K562 (cell line): Measurements from ENCODE around the gene TLE4. TPM values are rescaled to one million over a fixed set of nuclear protein-coding genes. Genes with fewer than 3 reads are reported as not detected.

Source experiments
- ATAC-seq: fragments of 200-7000 bp; cut with Tn5 transposase; 3 replicates; pipeline ENCODE4 v1.9.1; 2020; ENCODE audit warnings: moderate library complexity
- BruUV-seq: library from RNA; stranded (reverse); fragments of 400-500 nt; replicated peaks from 2 replicates; lab custom pipeline; 2021; lab: Mats Ljungman, UMichigan
- CTCF ChIA-PET: fragments of 300-600 bp; formaldehyde crosslinking; extraction: SDS; loops from one replicate; lab custom pipeline; 2021; ENCODE audit warnings: low intra/inter-chr PET ratio; lab: Yijun Ruan, JAX
- POLR2A ChIA-PET: fragments of 300-600, 350-650 bp; sonication (Branson Sonifier 250); formaldehyde crosslinking; extraction: SDS; loops from one replicate; lab custom pipeline; 2021; ENCODE audit warnings: antibody characterized with exemption, inconsistent platforms; lab: Yijun Ruan, JAX
- DNase-seq, 4 experiments: peaks; one replicate each; pipeline versions ENCODE4 v3.0.0 to v3.0.0-alpha.2; 2011 to 2018; ENCODE audit warnings: low spot score in 3 of 4, mixed read lengths in 3 of 4; ENCODE audit errors: extremely low read depth in 1 of 4
- FAIRE-seq: peaks from 2 replicates; lab custom pipeline; 2011; peaks lifted over from hg19 to GRCh38; lab: Jason Lieb, UNC
- H2AFZ ChIP-seq: 2 replicates; pipeline ENCODE4 v1.6.0; 2011; ENCODE audit warnings: low read depth, low read length, control low read depth, inconsistent platforms
- H3K27ac ChIP-seq: fragments of 200-600 bp; 3 replicates; pipeline ENCODE4 v1.8.0; 2011; ENCODE audit warnings: low read depth, mild to moderate bottlenecking, control low read depth, inconsistent platforms, low read length, moderate library complexity, mixed read lengths; ENCODE audit errors: extremely low read depth
- H3K27me3 ChIP-seq, 2 experiments: fragments of 300-600 bp in 1 of 2; 2 replicates in 1 of 2; 3 replicates in 1 of 2; pipeline versions ENCODE4 v1.6.0 to v1.8.0; 2011; ENCODE audit warnings: inconsistent platforms in 2 of 2, low read length in 2 of 2, mild to moderate bottlenecking in 1 of 2, mixed read lengths in 1 of 2, moderate library complexity in 1 of 2; ENCODE audit not compliant: control insufficient read depth in 2 of 2, insufficient read depth in 2 of 2
- H3K36me3 ChIP-seq: fragments of 300-600 bp; 3 replicates; pipeline ENCODE4 v1.8.0; 2011; ENCODE audit warnings: mild to moderate bottlenecking, low read length, inconsistent platforms; ENCODE audit not compliant: control insufficient read depth, insufficient read depth
- H3K4me1 ChIP-seq, 2 experiments: fragments of 200-600 bp in 1 of 2; replicated peaks in 1 of 2; 2 replicates in 1 of 2; 3 replicates in 1 of 2; pipeline versions ENCODE4 v1.5.1 to v1.8.0; 2011; ENCODE audit warnings: inconsistent platforms in 2 of 2, low read length in 2 of 2, mild to moderate bottlenecking in 1 of 2, mixed read lengths in 1 of 2, moderate library complexity in 1 of 2; ENCODE audit not compliant: control insufficient read depth in 2 of 2, insufficient read depth in 2 of 2
- H3K4me2 ChIP-seq: 2 replicates; pipeline ENCODE4 v1.6.1; 2011; ENCODE audit warnings: low read length, control low read depth, inconsistent platforms, mixed read lengths; ENCODE audit not compliant: insufficient read depth
- H3K4me3 ChIP-seq: fragments of 200-600 bp; sonication (generic), shearing (Covaris generic); 2 replicates; pipeline ENCODE4 v1.5.1; 2016; ENCODE audit warnings: control low read depth, inconsistent platforms
- H3K79me2 ChIP-seq: fragments of 200-600 bp; 3 replicates; pipeline ENCODE4 v1.8.0; 2011; ENCODE audit warnings: low read length, inconsistent platforms; ENCODE audit not compliant: control insufficient read depth, insufficient read depth
- H3K9ac ChIP-seq, 2 experiments: 2 replicates each; pipeline versions ENCODE4 v1.6.0 to v1.6.1; 2011; ENCODE audit warnings: low read depth in 2 of 2, low read length in 2 of 2, control low read depth in 1 of 2, inconsistent platforms in 1 of 2, mild to moderate bottlenecking in 1 of 2, mixed read lengths in 1 of 2; ENCODE audit not compliant: insufficient read depth in 1 of 2
- H3K9me1 ChIP-seq: one replicate; pipeline ENCODE4 v1.6.0; 2011; ENCODE audit warnings: inconsistent platforms, mild to moderate bottlenecking, low read length, moderate library complexity; ENCODE audit not compliant: control insufficient read depth, insufficient read depth
- H3K9me3 ChIP-seq: replicated peaks from 2 replicates; pipeline ENCODE4 v1.5.1; 2011; ENCODE audit warnings: low read depth, low read length, inconsistent platforms; ENCODE audit not compliant: control insufficient read depth, insufficient read depth
- H4K20me1 ChIP-seq: replicated peaks from 2 replicates; pipeline ENCODE4 v1.6.1; 2011; ENCODE audit warnings: low read length, inconsistent platforms, mixed read lengths; ENCODE audit not compliant: control insufficient read depth, insufficient read depth
- FOXP4 ChIP-seq: sonication (generic); formaldehyde crosslinking; IDR thresholded peaks from 2 replicates; pipeline ENCODE4 v1.8.0; 2022; ENCODE audit warnings: mild to moderate bottlenecking, missing genetic modification reagents, borderline replicate concordance
- PHB2 ChIP-seq: fragments of 450-650 bp; IDR thresholded peaks from 2 replicates; pipeline ENCODE4 v1.6.1; 2017; ENCODE audit warnings: low read depth
- TBL1XR1 ChIP-seq, 2 experiments: IDR thresholded peaks; 2 replicates each; pipeline ENCODE4 v1.6.1; 2012; ENCODE audit warnings: improper control_type of control experiment in 2 of 2, low read length in 2 of 2, mild to moderate bottlenecking in 1 of 2
- XRCC5 ChIP-seq: fragments of 200-400 bp; formaldehyde crosslinking; IDR thresholded peaks from 2 replicates; pipeline ENCODE4 v1.6.1; 2017; ENCODE audit warnings: low read depth, mild to moderate bottlenecking, low read length
- WGBS: fragments of 100-300 bp; shearing (Covaris generic); methylation state at CpG from one replicate; pipeline ENCODE4 v1.1.6; 2016; ENCODE audit warnings: low coverage, mixed read lengths; ENCODE audit not compliant: insufficient coverage; ENCODE audit errors: missing lambda C conversion rate; 5-methylcytosine and 5-hydroxymethylcytosine counted together
- in situ Hi-C: fragments of 300-500 bp; cut with MboI; formaldehyde crosslinking; loops from 4 replicates; pipeline ENCODE4 v1.15.0; 2018; ENCODE audit warnings: inconsistent platforms, mixed read lengths
- intact Hi-C: fragments of 100-400 bp; cut with micrococcal nuclease; formaldehyde crosslinking; loops from 2 replicates; pipeline ENCODE4 v1.14.2; 2022
- polyA plus RNA-seq, 8 experiments: library from polyadenylated mRNA; depleted of rRNA in 4 of 8; stranded (reverse) in 5 of 8; unstranded in 3 of 8; fragments of >200 nt; fragmentation: Nextera tagmentation in 2 of 8; fragmentation: Illumina TruSeq in 1 of 8; extraction: Ambion mirVana in 2 of 8; extraction: Trizol in 1 of 8; gene quantifications; 2 replicates each; pipeline versions ENCODE4 v1.2.1 to v1.2.3, GENCODE V29; 2011 to 2014; ENCODE audit warnings: inconsistent platforms in 1 of 8, missing spikeins in 1 of 8
- total RNA-seq, 7 experiments: library from RNA; depleted of rRNA in 6 of 7; stranded (reverse); fragments of >200 nt in 6 of 7; fragmentation: Illumina TruSeq in 2 of 7; extraction: Trizol in 2 of 7; gene quantifications; 2 replicates each; pipeline versions ENCODE4 v1.2.1 to v1.2.3, GENCODE V29; 2011 to 2021; ENCODE audit warnings: low replicate concordance in 1 of 7

Gene TLE4
- total and polyA plus RNA-seq, 9 of the 15 experiments (the other 6 are each of a cell fraction or from before 2014, with no cell fraction given): 1.1 to 8.8 (median 5.7) TPM

GRCh38 chr9:79698967-79699366, 127.2 kb downstream of the TLE4 start:
- H3K9me3 ChIP-seq: no peaks in the 10 kb centered on the region

More at GRCh38 chr9:79698967-79699366, 127.2 kb downstream of the TLE4 start:
- H3K79me2 ChIP-seq: no peaks in the 10 kb centered on the region
- 26% methylated on average over 2 of the region's 2 CpGs for WGBS
- ATAC-seq: no peak
- no peak overlapping the region for H3K4me2 ChIP-seq
- no peak overlapping the region for H2AFZ ChIP-seq
- FAIRE-seq: no peak
- POLR2A ChIA-PET: no interaction called here
- H3K4me1 ChIP-seq: no peaks in the 10 kb centered on the region
- H3K4me3 ChIP-seq: no peak overlapping the region
- H3K9me1 ChIP-seq: no peaks in the 10 kb centered on the region
- intact Hi-C loops: no loop called here
- H3K27me3 ChIP-seq: no peaks in the 10 kb centered on the region
- no peak overlapping the region for H3K9ac ChIP-seq
- DNase-seq: no peak
- no TSS peak for BruUV-seq
- CTCF ChIA-PET: no interaction called here
- no peaks in the 10 kb centered on the region for H3K36me3 ChIP-seq
- no peak overlapping the region for H3K27ac ChIP-seq
- TF ChIP-seq TBL1XR1 (IDR thresholded peaks at IDR 0.05; ENCODE audit: low read length in 2 of 2) (no peak), XRCC5 (no peak), PHB2 (no peak), FOXP4 (CRISPR knock-in tag) (no peak)
- in situ Hi-C loops: no loop called here
- H4K20me1 ChIP-seq: no peaks in the 10 kb centered on the region
